Stimulated activated effector memory CD8-positive, alpha-beta T cell treated with anti-CD3 and anti-CD28 coated beads, Interleukin-12 subunit alpha, Interleukin-12 subunit beta, amount 100 ng/mL, for 72 hours (primary cell): ENCODE data around the gene MYOZ1.
"Not testable (repeated sequence)": the region's sequence is repeated elsewhere in the genome, so short reads cannot be mapped to it uniquely, and the experiment has no call there.

ENCODE experiments used
- ATAC-seq: fragments of 150-1000 bp; cut with Tn5 transposase; 2 replicates; pipeline ENCODE4 v1.10.0; 2021
- DNase-seq, 2 donors: peaks; one replicate each; pipeline ENCODE4 v3.0.0; 2021 to 2022; ENCODE audit warnings: low spot score in 2 of 2
- H3K27ac Mint-ChIP-seq: one replicate; pipeline ENCODE4 v1.8.0; 2022; ENCODE audit warnings: mild to moderate bottlenecking, mixed read lengths
- H3K36me3 Mint-ChIP-seq: one replicate; pipeline ENCODE4 v1.8.0; 2022; ENCODE audit warnings: mild to moderate bottlenecking, mixed read lengths
- H3K4me1 Mint-ChIP-seq: one replicate; pipeline ENCODE4 v1.8.0; 2022; ENCODE audit warnings: mixed read lengths
- H3K4me3 Mint-ChIP-seq: one replicate; pipeline ENCODE4 v1.8.0; 2022; ENCODE audit warnings: mild to moderate bottlenecking, mixed read lengths
- H3K9me3 Mint-ChIP-seq: one replicate; pipeline ENCODE4 v1.8.0; 2022; ENCODE audit warnings: mixed read lengths

MYOZ1 gene, protein sequence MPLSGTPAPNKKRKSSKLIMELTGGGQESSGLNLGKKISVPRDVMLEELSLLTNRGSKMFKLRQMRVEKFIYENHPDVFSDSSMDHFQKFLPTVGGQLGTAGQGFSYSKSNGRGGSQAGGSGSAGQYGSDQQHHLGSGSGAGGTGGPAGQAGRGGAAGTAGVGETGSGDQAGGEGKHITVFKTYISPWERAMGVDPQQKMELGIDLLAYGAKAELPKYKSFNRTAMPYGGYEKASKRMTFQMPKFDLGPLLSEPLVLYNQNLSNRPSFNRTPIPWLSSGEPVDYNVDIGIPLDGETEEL

DNA sequence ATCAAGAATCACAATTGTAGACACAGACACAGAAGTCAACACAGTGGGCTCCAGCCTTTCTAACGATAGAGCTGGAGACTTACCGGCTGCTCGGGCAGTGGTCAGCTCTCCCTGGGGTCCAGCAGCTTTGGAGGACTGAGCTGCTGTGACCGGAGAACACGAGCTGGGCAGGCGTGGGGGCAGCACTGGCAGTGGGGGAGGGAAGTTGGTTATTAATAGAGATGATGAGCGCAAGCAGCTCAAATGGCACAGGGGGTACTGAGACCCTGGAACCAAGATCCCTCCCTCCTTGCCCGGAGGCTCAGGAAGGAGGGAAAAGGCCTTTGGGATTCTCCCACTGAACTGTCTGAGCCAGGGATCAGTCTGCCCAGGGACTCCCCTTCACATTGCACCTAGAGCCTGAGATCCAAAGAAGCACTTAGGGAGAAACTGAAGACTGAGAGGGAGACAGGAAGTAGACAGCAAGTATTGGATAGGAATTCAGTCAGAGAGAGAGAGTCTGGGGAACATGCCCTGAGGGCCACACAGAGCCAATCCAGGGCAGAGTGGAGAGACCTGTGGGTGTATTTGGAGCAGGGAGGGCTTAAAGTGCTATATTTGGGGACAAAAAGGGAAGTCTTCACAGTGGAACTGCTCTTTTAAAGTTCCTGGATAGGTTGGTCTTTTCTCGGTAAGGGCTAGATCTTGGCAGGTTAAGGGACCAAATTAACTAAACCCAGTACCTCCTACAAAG lies at the start of gene MYOZ1:
TSS of gene MYOZ1 (minus strand) at position 147 of the 733 bp plus-strand sequence. CDS start 1,457 bp downstream, outside the sequence.
- H3K36me3 Mint-ChIP-seq: no peaks in the 10 kb centered on the region
- no peak within 1 kb of the TSS for H3K27ac Mint-ChIP-seq
- H3K9me3 Mint-ChIP-seq: no peaks in the 10 kb centered on the region
- no peak for DNase-seq
- no peak for ATAC-seq
- H3K4me1 Mint-ChIP-seq: peaks cover 22% of the 10 kb centered on the region
- H3K4me3 Mint-ChIP-seq: no peak within 1 kb of the TSS

DNA sequence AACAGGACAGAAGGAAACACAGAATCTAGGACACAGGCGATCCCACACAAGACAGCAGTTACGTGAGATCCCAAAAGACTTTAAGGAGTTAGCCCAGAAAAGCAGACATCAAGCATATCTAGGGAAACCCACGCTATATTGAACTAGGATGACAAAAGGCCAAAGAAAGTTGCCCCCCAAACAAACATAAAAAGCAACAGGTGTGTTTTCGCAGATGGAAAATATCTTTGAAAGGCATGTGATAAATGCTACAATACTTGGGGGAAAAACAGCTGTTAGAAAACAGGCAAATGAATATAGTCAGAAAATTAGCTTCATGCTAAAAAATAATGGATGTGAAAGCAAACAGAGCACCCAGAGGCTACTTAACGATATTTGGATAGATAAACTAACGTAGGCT lies 49.5 kb upstream of the MYOZ1 start:
- H3K36me3 Mint-ChIP-seq: peaks cover 17% of the 10 kb centered on the region
- ATAC-seq, H3K4me3 Mint-ChIP-seq, H3K9me3 Mint-ChIP-seq, H3K4me1 Mint-ChIP-seq, H3K27ac Mint-ChIP-seq, DNase-seq: not testable (repeated sequence)

DNA sequence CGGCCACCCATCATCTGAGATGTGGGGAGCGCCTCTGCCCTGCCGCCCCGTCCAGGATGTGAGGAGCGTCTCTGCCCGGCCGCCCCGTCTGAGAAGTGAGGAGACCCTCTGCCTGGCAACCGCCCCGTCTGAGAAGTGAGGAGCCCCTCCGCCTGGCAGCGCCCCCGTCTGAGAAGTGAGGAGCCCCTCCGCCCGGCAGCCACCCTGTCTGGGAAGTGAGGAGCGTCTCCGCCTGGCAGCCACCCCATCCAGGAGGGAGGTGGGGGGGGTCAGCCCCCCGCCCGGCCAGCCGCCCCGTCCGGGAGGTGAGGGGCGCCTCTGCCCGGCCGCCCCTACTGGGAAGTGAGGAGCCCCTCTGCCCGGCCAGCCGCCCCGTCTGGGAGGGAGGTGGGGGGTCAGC lies 48.3 kb upstream of the MYOZ1 start:
- H3K36me3 Mint-ChIP-seq: peaks cover 18% of the 10 kb centered on the region
- H3K4me1 Mint-ChIP-seq, ATAC-seq, H3K4me3 Mint-ChIP-seq, H3K27ac Mint-ChIP-seq, DNase-seq, H3K9me3 Mint-ChIP-seq: not testable (repeated sequence)

DNA sequence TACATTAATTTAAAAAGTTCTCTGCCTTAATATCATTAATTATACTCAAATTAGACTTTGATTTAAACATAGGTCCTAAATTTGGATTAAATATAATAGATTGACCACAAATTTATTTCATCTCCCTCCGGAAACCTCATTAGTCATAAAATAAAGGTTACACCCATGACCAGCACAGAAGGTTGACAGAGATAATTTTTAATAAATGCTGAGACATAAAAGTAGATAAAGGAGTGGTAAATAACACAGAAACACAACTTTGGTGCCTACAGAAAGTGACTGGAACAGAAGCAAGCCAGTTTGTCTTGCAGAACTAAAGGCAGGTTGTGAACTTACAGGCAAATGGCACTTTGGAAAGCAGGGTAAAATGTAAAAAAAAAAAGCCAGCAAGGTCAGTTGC lies 46.4 kb upstream of the MYOZ1 start:
- H3K36me3 Mint-ChIP-seq: peaks cover 18% of the 10 kb centered on the region
- H3K9me3 Mint-ChIP-seq, H3K27ac Mint-ChIP-seq, ATAC-seq, H3K4me1 Mint-ChIP-seq, H3K4me3 Mint-ChIP-seq, DNase-seq: not testable (repeated sequence)

DNA sequence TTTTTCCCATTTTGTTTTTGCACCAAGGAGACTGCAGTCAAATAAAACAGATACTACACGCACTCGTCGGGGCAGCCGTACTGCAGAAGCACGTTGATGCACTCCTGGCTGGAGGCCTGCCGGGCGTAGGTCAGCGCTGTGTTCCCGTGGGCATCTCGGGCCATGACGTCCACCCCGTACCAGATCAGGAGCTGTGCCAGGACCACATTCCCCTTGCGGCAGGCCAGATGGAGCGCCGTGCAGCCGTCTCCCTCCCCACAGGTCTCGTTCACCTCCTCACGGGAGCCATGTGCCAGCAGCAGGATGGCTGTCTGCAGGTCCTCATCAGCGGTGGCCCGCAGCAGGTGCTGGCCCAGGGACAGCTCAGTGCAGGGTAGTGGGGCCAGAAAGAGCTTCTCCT lies 33.3 kb upstream of the MYOZ1 start:
- H3K27ac Mint-ChIP-seq, ATAC-seq, H3K4me3 Mint-ChIP-seq, H3K4me1 Mint-ChIP-seq, H3K9me3 Mint-ChIP-seq, DNase-seq: not testable (repeated sequence)
- H3K36me3 Mint-ChIP-seq: peaks cover 19% of the 10 kb centered on the region

DNA sequence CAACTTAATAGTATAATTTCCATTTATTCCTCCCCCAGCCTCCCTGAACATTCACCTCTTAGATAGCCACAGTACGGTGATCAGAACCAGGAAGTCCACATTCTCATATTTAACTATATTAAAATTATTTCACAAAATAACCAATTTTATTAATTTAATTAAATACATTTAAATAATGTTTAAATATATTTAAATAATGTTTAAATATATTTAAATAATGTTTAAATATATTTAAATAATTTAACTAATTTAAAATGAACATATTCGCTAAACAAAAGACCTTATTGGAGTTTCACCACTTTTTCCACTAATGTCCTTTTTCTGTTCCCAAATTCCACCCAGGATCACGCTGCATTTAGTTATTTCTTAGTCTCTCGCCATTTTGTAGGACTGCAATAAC lies 27.1 kb upstream of the MYOZ1 start:
- not testable (repeated sequence) for H3K27ac Mint-ChIP-seq

DNA sequence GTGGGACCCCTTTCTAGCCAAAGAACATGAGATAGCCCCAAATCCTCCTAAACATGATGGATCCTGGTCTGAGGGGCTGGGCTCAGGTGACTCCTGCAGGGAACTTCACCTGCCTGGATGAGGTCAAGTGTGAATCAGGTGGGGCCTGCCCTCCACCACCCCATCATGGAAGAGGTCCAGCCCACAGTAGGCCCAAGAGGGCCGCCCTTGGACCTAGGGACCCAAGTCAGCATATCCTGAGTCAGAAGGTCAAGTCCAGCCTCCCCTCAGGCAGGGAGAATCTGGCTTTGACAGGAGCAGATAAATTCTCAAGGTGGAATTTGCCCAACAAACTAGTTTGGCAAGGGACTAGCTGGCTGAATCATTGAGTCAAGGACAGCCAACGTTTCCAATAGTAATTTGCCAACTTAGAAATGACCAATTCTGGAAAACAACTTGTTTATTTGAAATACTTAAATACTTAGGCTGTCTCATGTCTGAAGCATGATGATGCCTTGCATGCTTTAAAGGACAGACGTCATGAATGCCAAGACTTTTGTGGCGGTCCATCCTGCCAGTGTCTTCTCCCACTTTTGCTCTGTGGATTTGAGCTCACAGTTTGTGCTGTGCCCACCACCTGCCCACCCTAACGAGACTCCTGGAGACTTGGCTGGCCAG lies 25.0 kb upstream of the MYOZ1 start:
- not testable (repeated sequence) for H3K9me3 Mint-ChIP-seq, ATAC-seq
- H3K27ac Mint-ChIP-seq: peak overlapping the region; percentile 26

More for the DNA sequence above, 27.1 kb upstream of the MYOZ1 start:
- ATAC-seq, H3K4me1 Mint-ChIP-seq, H3K4me3 Mint-ChIP-seq, H3K9me3 Mint-ChIP-seq, DNase-seq: not testable (repeated sequence)
- H3K36me3 Mint-ChIP-seq: peaks cover 14% of the 10 kb centered on the region

DNA sequence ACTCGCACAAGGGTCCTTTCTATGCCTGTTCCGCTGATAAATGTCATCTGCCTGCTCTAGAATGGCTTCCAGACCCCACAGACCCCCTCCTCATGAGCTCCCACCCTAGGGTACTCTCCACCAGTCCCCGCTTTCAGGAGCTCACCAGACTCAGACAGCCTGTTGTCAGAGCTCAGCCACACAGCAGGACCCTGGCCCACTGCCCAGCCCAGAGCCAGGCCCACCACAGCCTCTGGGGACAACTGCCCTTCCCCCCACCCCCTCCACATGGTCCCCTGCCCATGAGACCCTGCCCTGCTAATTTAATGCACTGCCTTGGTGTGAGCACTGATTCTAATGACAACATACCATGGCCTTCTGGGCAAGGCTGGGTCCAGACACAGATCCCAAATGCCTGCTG lies 24.3 kb upstream of the MYOZ1 start:
- not testable (repeated sequence) for ATAC-seq, H3K4me1 Mint-ChIP-seq, H3K27ac Mint-ChIP-seq, H3K9me3 Mint-ChIP-seq, DNase-seq, H3K36me3 Mint-ChIP-seq, H3K4me3 Mint-ChIP-seq

More for the DNA sequence above, 25.0 kb upstream of the MYOZ1 start:
- H3K4me1 Mint-ChIP-seq, H3K4me3 Mint-ChIP-seq, H3K36me3 Mint-ChIP-seq, DNase-seq: not testable (repeated sequence)

DNA sequence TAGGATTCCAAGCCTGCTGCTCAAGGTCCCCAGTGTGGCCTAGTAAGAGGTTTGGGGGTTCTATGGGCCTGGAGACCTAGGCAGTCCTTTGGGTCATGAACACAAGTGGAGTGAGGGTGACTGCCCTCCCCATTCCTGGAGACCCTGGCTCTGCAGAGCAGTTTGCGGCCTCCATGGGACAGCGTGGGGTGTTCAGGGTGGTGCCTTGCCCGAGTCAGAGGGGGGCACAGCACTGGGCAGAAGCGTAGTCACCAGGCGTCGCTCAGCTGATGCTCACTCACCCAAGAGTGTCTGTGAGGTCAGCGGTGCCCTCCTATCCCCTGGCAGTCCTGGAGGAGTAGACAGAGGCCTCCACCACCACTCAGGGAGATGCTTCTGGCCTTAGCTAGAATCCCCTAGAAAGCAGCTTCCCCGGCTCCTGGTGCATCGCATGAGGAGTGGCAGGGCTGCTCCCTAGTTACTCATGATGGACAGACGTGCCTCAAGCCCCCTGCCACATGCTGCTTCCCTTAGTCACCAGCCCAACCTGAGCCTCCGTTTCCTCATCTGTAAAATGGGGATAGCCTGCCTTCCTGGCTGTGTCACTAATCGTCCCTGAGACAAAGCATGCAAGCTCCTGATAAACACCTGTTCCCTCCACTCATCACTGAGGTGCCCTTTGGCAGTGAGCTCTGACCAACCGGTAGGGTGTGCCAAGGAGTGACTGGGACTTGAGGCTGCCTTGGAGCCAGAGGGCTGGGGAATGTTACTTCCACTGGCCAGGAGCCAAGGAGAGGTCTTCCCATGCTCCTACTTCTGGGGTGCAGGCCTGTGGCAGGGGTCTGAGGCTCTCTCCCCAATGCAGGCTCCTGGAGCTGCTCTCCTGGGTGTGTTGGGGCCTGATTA lies 23.1 kb upstream of the MYOZ1 start:
- not testable (repeated sequence) for H3K4me1 Mint-ChIP-seq, DNase-seq, H3K4me3 Mint-ChIP-seq, ATAC-seq, H3K27ac Mint-ChIP-seq, H3K9me3 Mint-ChIP-seq, H3K36me3 Mint-ChIP-seq

DNA sequence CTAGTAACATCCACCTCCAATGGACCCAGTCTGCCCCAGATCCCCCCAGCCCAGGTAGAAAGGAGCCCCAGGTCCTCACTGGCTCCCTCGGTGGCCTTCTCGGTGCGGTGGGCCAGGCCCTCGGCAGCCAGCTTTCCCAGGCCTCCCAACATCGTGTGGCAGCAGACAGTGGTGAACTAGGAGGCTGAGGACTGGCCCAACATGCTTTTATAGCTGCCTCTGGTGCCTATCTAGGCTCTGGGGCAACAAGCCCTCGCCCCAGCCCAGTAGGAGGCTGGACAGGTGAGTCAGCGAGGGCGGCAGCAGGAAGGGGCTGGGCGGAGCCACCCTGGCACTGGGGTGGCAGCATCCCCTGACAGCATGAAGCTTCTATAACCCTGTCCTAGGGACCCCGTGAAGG lies 22.3 kb upstream of the MYOZ1 start:
- H3K4me3 Mint-ChIP-seq, H3K9me3 Mint-ChIP-seq, DNase-seq, H3K36me3 Mint-ChIP-seq, H3K4me1 Mint-ChIP-seq, H3K27ac Mint-ChIP-seq, ATAC-seq: not testable (repeated sequence)

DNA sequence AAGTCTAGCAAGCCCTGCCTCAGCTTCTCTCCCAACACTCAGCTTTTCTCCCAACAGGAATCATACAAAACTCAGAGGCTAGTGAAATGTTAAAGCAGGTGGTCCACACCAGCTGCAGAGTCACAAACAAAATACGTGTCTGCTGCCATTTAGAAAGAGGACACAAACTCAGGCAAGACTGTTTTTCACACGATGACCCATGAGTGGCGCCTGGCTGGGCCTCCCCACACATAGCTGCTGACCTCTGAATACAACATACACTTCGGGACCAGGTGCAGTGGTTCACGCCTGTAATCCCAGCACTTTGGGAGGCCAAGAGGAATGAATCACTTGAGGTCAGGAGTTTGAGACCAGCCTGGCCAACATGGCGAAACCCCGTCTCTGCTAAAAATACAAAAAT lies 21.4 kb upstream of the MYOZ1 start:
- H3K27ac Mint-ChIP-seq, H3K9me3 Mint-ChIP-seq, H3K4me3 Mint-ChIP-seq, H3K4me1 Mint-ChIP-seq, ATAC-seq, H3K36me3 Mint-ChIP-seq, DNase-seq: not testable (repeated sequence)

DNA sequence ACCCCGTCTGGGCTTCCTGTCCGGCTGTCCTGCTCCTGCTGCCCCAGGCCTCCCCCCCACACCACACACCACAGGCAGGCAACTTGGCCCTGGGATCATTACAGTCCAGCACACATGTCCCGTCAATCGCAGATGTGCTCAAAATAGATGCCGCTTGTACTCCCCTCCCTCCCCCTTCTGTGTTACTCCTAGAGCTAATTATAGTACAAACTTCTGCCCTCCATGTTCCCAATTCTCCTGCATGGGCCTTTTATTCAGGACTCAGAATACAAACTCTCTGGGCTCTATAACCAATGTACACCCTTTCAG lies 14.7 kb upstream of the MYOZ1 start, which contains the start of gene SYNPO2L:
TSS of gene SYNPO2L (minus strand) at position 40 of the 309 bp plus-strand sequence. CDS start 107 bp downstream, outside the sequence.
- peaks cover 13% of the 10 kb centered on the region for H3K4me1 Mint-ChIP-seq
- peak within 1 kb of the TSS; percentile 10 for H3K27ac Mint-ChIP-seq
- H3K9me3 Mint-ChIP-seq: no peaks in the 10 kb centered on the region
- no peak for DNase-seq
- no peak within 1 kb of the TSS for H3K4me3 Mint-ChIP-seq
- ATAC-seq: no peak
- H3K36me3 Mint-ChIP-seq: no peaks in the 10 kb centered on the region

DNA sequence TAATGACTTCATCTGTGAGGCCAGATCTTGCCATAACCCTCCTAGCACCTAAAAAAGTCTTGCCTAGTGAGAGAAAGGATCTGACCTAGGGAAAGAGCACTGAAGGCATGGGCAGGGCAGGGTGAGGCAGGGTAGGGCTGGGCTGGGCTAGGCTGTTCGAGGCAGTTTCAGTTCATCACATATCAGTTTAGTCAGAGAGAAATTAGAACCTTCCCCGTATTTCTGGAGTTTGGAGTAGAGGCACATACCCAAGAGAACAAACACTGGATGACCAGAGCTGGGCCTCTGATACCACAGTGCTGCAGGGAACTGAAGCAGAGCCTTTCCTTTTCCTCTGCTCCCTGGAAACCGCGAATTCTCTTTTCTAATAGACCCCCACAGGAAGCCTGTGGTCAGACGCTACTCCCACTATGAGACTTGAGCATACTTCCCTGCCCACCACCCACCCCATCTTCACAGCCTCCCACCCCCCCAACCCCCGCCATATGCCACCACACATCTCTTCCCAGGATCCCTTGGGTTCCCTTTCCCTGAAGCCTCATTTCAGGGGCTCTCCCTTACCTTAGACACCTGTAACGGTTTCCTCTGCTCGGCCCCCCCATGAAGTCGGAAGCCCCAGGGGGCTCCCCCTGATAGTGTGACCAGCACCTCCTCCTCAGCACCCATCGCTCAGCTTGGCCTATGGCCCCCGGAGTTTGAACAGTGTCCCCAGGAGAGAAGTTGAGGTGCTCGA lies 14.1 kb upstream of the MYOZ1 start:
- H3K27ac Mint-ChIP-seq: peak overlapping the region; percentile 10
- H3K4me1 Mint-ChIP-seq: peaks cover 17% of the 10 kb centered on the region
- H3K36me3 Mint-ChIP-seq: no peaks in the 10 kb centered on the region
- DNase-seq: no peak
- no peaks in the 10 kb centered on the region for H3K9me3 Mint-ChIP-seq
- peak; percentile 42 for ATAC-seq
- no peak overlapping the region for H3K4me3 Mint-ChIP-seq

DNA sequence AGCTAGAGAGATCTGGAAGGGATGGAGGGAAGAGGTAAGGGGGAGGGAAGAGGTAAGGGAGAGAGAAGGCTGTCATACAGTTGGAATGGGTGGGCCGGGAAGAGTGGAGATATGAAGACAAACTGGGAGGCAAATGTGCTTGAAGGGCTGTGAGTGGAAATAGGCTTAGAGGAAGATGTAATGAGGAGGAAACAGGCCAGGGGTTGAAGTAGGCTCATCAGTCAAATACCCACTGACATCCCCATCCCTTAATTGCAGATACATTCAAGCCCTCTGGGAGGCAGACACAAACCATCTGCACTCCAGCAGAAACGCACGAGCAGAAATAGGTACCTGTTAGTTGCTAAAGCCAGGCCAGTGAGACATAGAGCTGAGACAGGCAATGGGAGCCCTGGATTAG lies 12.4 kb upstream of the MYOZ1 start:
- no peaks in the 10 kb centered on the region for H3K36me3 Mint-ChIP-seq
- H3K4me3 Mint-ChIP-seq: no peak overlapping the region
- ATAC-seq: no peak
- no peak for DNase-seq
- H3K4me1 Mint-ChIP-seq: peaks cover 19% of the 10 kb centered on the region
- no peak overlapping the region for H3K27ac Mint-ChIP-seq
- H3K9me3 Mint-ChIP-seq: no peaks in the 10 kb centered on the region
